Kidney epithelial cell (primary cell): ENCODE data around the gene AKIRIN1. TPM values are rescaled to one million over a fixed set of nuclear protein-coding genes. Genes with fewer than 3 reads are reported as not detected.
A peak's percentile ranks its signal among the peaks of the same experiment; 100 is the strongest.

Experiments
- DNase-seq: peaks from one replicate; pipeline ENCODE4 v3.0.0-alpha.2; 2010; ENCODE audit warnings: low read depth
- H3K27me3 ChIP-seq: 2 replicates; pipeline ENCODE4 v1.6.0; 2011; ENCODE audit warnings: low read length; ENCODE audit not compliant: control insufficient read depth, insufficient read depth
- H3K36me3 ChIP-seq: 2 replicates; pipeline ENCODE4 v1.5.1; 2011; ENCODE audit warnings: low read length; ENCODE audit not compliant: control insufficient read depth, insufficient read depth
- H3K4me3 ChIP-seq: 2 replicates; pipeline ENCODE4 v1.5.1; 2011; ENCODE audit warnings: low read depth, mild to moderate bottlenecking, control low read depth, low read length
- CTCF ChIP-seq: IDR thresholded peaks from 2 replicates; pipeline ENCODE4 v1.5.1; 2011; ENCODE audit warnings: mild to moderate bottlenecking, moderate library complexity, low read length, control low read depth, inconsistent platforms; ENCODE audit not compliant: insufficient read depth, poor library complexity, severe bottlenecking
- total RNA-seq: library from RNA; depleted of rRNA; stranded (reverse); fragments of >200 nt; gene quantifications from 2 replicates; pipeline ENCODE4 v1.2.3, GENCODE V29; 2015

AKIRIN1 gene
- total RNA-seq = 62.2 and 65.2 TPM in 2 replicates

- Histone ChIP-seq H3K27me3 (no peaks in the 10 kb centered on the region), H3K4me3 (peak within 1 kb of the TSS; percentile 94), H3K36me3 (no peaks in the 10 kb centered on the region)
- no peak for TF ChIP-seq CTCF
- DNase-seq = peak; percentile 70
Measured at GRCh38 chr1:38990738-38991637, at the start of gene AKIRIN1. Gene AKIRIN1, plus strand, starts transcription at chr1:38991276. Its CDS starts 105 bp downstream, at chr1:38991381.

- no peak for TF ChIP-seq CTCF
- no peak for DNase-seq
- no peaks in the 10 kb centered on the region for H3K36me3 ChIP-seq
Measured at GRCh38 chr1:38941527-38942019, 49.5 kb upstream of the AKIRIN1 start, which contains the start of gene RHBDL2. Gene RHBDL2, minus strand, starts transcription at chr1:38941830. Its CDS starts 22,618 bp downstream, at chr1:38919212.

GRCh38 chr1:38942664-38943428, 48.2 kb upstream of the AKIRIN1 start:
- H3K36me3 ChIP-seq = no peaks in the 10 kb centered on the region
- DNase-seq = no peak
- H3K4me3 ChIP-seq = no peak overlapping the region
- no peaks in the 10 kb centered on the region for H3K27me3 ChIP-seq
- no peak for TF ChIP-seq CTCF

More at GRCh38 chr1:38941527-38942019, 49.5 kb upstream of the AKIRIN1 start, which contains the start of gene RHBDL2:
- Histone ChIP-seq H3K27me3 (no peaks in the 10 kb centered on the region), H3K4me3 (peak within 1 kb of the TSS; percentile 39)

GRCh38 chr1:38944547-38944946, 46.5 kb upstream of the AKIRIN1 start:
- no peak for DNase-seq
- Histone ChIP-seq H3K36me3 (no peaks in the 10 kb centered on the region), H3K27me3 (no peaks in the 10 kb centered on the region), H3K4me3 (no peak overlapping the region)
- no peak for TF ChIP-seq CTCF

DNA sequence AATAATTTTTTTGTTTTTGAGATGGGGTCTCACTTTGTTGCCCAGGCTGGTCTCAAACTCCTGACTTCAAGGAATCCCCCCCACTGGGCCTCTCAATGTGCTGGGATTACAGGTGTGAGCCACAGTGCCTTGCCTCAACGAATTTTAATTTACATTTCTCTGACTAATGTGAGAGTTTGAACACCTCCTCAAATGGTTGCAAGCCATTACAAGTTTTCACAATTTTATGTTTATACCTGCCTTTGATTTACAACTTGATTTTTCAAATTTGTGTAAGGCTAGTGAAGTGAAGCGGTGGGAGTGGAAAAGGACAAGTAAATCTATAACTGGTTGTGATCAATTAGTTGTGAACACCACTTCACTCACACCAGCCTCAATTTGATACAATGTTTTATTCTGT, 40.5 kb upstream of the AKIRIN1 start:
- DNase-seq = no peak
- Histone ChIP-seq H3K36me3 (no peaks in the 10 kb centered on the region), H3K4me3 (no peak overlapping the region), H3K27me3 (no peaks in the 10 kb centered on the region)
- no peak for TF ChIP-seq CTCF
